Neutrophil (primary cell): ENCODE results near the gene GNL3L.

Experiments
- H3K27ac ChIP-seq: fragments of 200-600 bp; sonication (generic); 2 replicates; pipeline ENCODE4 v1.5.1; 2016; ENCODE audit warnings: mild to moderate bottlenecking, moderate library complexity
- H3K27me3 ChIP-seq: fragments of 200-600 bp; sonication (generic); 2 replicates; pipeline ENCODE4 v1.6.0; 2016; ENCODE audit warnings: mild to moderate bottlenecking
- H3K36me3 ChIP-seq: fragments of 200-600 bp; sonication (generic); 2 replicates; pipeline ENCODE4 v1.5.1; 2017
- H3K4me1 ChIP-seq, 2 experiments: fragments of 200-600 bp in 1 of 2; sonication (generic) in 1 of 2; 1 replicate in 1 of 2; 2 replicates in 1 of 2; pipeline versions ENCODE4 v1.5.1 to v1.6.1; 2013 to 2016; ENCODE audit warnings: low read depth in 1 of 2, low read length in 1 of 2, mild to moderate bottlenecking in 1 of 2, moderate library complexity in 1 of 2; ENCODE audit not compliant: control insufficient read depth in 1 of 2, insufficient read depth in 1 of 2
- H3K4me3 ChIP-seq, 2 experiments: fragments of 200-600 bp in 1 of 2; sonication (generic) in 1 of 2; 1 replicate in 1 of 2; 2 replicates in 1 of 2; pipeline ENCODE4 v1.5.1; 2013 to 2016; ENCODE audit warnings: low read depth in 1 of 2, low read length in 1 of 2, mild to moderate bottlenecking in 1 of 2, moderate library complexity in 1 of 2
- H3K9me3 ChIP-seq: fragments of 200-600 bp; sonication (generic); 2 replicates; pipeline ENCODE4 v1.5.1; 2016
- CTCF ChIP-seq: fragments of 200-600 bp; sonication (generic); IDR thresholded peaks from 2 replicates; pipeline ENCODE4 v1.5.1; 2016; ENCODE audit warnings: antibody characterized with exemption

Gene GNL3L

GRCh38 chrX:54494166-54494988 lies 35.6 kb upstream of the GNL3L start:
- Histone ChIP-seq H3K9me3 (no peaks in the 10 kb centered on the region), H3K36me3 (no peaks in the 10 kb centered on the region), H3K27ac (no peak overlapping the region), H3K4me3 (no peak overlapping the region), H3K4me1 (no peaks in the 10 kb centered on the region), H3K27me3 (peaks cover 57% of the 10 kb centered on the region)
- TF ChIP-seq CTCF: no peak

- H3K4me1 ChIP-seq: no peaks in the 10 kb centered on the region
- no peak overlapping the region for H3K27ac ChIP-seq
- H3K27me3 ChIP-seq: peaks cover 57% of the 10 kb centered on the region
- no peaks in the 10 kb centered on the region for H3K36me3 ChIP-seq
- no peak for TF ChIP-seq CTCF
- H3K9me3 ChIP-seq: no peaks in the 10 kb centered on the region
- no peak overlapping the region for H3K4me3 ChIP-seq
Measured at GRCh38 chrX:54494989-54495813, 34.8 kb upstream of the GNL3L start.

DNA sequence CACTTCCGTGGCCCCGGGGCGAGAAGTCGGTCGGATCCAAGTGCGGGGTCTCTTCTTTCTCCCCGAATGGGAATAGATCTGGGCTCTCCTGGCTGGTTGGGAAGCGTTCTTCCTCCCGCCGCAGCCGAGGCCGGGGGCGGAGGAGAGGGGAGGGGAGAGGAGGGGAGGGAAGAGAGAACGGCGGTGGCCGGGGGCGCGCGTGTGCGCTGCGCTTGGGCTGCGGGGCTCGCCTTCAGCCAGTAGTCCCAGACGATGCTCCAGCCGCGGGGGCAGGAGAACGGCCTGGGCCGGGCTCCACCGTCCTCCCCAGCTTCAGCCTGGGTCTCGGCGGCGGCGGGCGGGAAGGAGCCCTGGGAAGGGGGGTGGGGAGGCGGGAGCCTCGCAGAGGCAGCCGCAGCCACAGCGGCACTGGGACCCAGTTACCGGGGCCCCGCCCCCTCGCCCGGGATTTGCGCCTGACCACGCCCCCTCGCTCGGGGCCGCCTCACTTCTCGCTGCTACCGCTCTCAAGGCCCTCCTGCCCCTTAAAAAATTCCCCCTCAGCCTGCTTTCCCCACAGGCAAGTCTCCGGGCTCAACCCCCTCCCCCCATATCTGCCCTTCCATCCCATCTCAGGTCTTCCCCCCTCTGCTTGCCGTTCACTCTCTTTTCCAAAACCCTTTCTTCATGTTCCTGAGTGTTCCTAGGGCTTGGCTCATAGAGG lies 34.1 kb upstream of the GNL3L start, which contains the start of gene FGD1:
FGD1 (minus strand) TSS at position 421 of the 703 bp plus-strand sequence. CDS start 802 bp downstream, outside the sequence.
- H3K36me3 ChIP-seq: no peaks in the 10 kb centered on the region
- peaks cover 57% of the 10 kb centered on the region for H3K27me3 ChIP-seq
- no peak within 1 kb of the TSS for H3K4me3 ChIP-seq
- no peak within 1 kb of the TSS for H3K27ac ChIP-seq
- no peak for TF ChIP-seq CTCF
- no peaks in the 10 kb centered on the region for H3K4me1 ChIP-seq
- H3K9me3 ChIP-seq: no peaks in the 10 kb centered on the region

DNA sequence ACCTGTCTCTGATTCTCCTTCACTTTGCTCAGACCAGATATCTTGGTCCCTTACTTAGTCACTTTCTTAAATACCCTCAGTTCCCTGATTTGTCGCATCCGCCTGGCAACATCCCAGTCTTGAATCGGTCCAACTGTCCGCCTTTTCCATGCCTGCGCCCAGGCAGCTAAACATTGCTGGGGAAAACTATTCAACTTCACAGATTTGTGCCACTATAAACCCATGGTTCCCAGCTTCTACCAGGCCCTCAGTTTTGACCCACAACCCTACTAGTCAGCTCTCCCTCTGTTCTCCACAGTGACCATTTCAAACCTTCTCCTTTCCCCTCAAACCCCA lies 33.5 kb upstream of the GNL3L start:
- TF ChIP-seq CTCF: no peak
- no peaks in the 10 kb centered on the region for H3K4me1 ChIP-seq
- H3K9me3 ChIP-seq: no peaks in the 10 kb centered on the region
- H3K27me3 ChIP-seq: peaks cover 57% of the 10 kb centered on the region
- no peaks in the 10 kb centered on the region for H3K36me3 ChIP-seq
- H3K4me3 ChIP-seq: no peak overlapping the region
- no peak overlapping the region for H3K27ac ChIP-seq

DNA sequence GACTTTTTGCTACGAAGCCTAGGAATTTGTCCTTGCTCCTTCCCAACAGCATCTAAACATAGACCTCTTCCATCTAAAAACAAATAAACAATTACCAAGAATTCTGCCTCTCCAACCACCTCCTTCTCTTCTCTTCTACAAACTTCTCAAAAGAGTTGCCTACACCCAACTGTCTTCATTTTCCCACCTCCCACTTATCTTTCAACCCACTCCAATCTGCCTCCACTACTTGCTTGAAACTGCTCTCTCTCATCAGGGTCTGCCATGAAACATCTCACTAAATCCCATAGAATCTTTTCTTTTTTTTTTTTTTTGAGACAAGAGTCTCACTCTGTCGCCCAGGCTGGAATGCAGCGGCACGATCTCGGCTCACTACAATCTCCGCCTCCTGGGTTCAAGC lies 33.1 kb upstream of the GNL3L start:
- no peak overlapping the region for H3K27ac ChIP-seq
- no peak for TF ChIP-seq CTCF
- no peaks in the 10 kb centered on the region for H3K9me3 ChIP-seq
- peaks cover 57% of the 10 kb centered on the region for H3K27me3 ChIP-seq
- no peaks in the 10 kb centered on the region for H3K4me1 ChIP-seq
- H3K4me3 ChIP-seq: no peak overlapping the region
- H3K36me3 ChIP-seq: no peaks in the 10 kb centered on the region
